SK-N-SH (cell line): ENCODE data around the gene BMAL1. TPM values are rescaled to one million over a fixed set of nuclear protein-coding genes. Genes with fewer than 3 reads are reported as not detected.

ENCODE experiments used
- CTCF ChIA-PET: fragments of 300-600, 350-600 bp; formaldehyde crosslinking; extraction: SDS; loops from one replicate; lab custom pipeline; 2021; lab: Yijun Ruan, JAX
- POLR2A ChIA-PET: fragments of 350-600 bp; sonication (Branson Sonifier 250); formaldehyde crosslinking; extraction: SDS; loops from one replicate; lab custom pipeline; 2020; ENCODE audit warnings: antibody characterized with exemption, inconsistent platforms; lab: Yijun Ruan, JAX
- DNase-seq: peaks from one replicate; pipeline ENCODE4 v3.0.0; 2012
- H2AFZ ChIP-seq: fragments of 200-600 bp; sonication (generic); 2 replicates; pipeline ENCODE4 v1.8.1; 2016; ENCODE audit warnings: antibody characterized with exemption, mild to moderate bottlenecking, low read depth
- H3F3A ChIP-seq: fragments of 200-600 bp; sonication (generic); replicated peaks from 2 replicates; pipeline ENCODE3; 2016; ENCODE audit warnings: antibody characterized with exemption, mild to moderate bottlenecking; ENCODE audit not compliant: insufficient read depth
- H3K27ac ChIP-seq, 2 experiments: fragments of 200-500 bp in 1 of 2; fragments of 200-600 bp in 1 of 2; sonication (Bioruptor generic) in 1 of 2; sonication (generic), shearing (Covaris generic) in 1 of 2; 2 replicates each; pipeline versions ENCODE4 v1.5.1 to v1.6.1; 2014 to 2016; ENCODE audit warnings: low read depth in 2 of 2, inconsistent platforms in 1 of 2, low read length in 1 of 2, mild to moderate bottlenecking in 1 of 2, mixed read lengths in 1 of 2
- H3K27me3 ChIP-seq: fragments of 200-600 bp; sonication (generic), shearing (Covaris generic); 2 replicates; pipeline ENCODE4 v1.6.1; 2016; ENCODE audit warnings: mixed run types; ENCODE audit not compliant: insufficient read depth
- H3K36me3 ChIP-seq, 2 experiments: fragments of 200-500 bp in 1 of 2; fragments of 200-600 bp in 1 of 2; sonication (Bioruptor generic) in 1 of 2; sonication (generic) in 1 of 2; replicated peaks in 1 of 2; 2 replicates each; pipeline versions ENCODE3 to v1.5.1; 2014 to 2016; ENCODE audit warnings: low read length in 1 of 2, mild to moderate bottlenecking in 1 of 2; ENCODE audit not compliant: insufficient read depth in 2 of 2, control insufficient read depth in 1 of 2
- H3K4me1 ChIP-seq, 2 experiments: fragments of 200-500 bp in 1 of 2; fragments of 200-600 bp in 1 of 2; sonication (Bioruptor generic) in 1 of 2; sonication (generic), shearing (Covaris generic) in 1 of 2; 2 replicates each; pipeline versions ENCODE4 v1.5.1 to v1.6.1; 2014 to 2016; ENCODE audit warnings: low read depth in 1 of 2, low read length in 1 of 2, mixed run types in 1 of 2; ENCODE audit not compliant: insufficient read depth in 2 of 2, control insufficient read depth in 1 of 2
- H3K4me2 ChIP-seq: fragments of 200-600 bp; sonication (generic), shearing (Covaris generic); 2 replicates; pipeline ENCODE4 v1.6.1; 2017; ENCODE audit warnings: mixed run types
- H3K4me3 ChIP-seq, 2 experiments: fragments of 200-500 bp in 1 of 2; fragments of 200-600 bp in 1 of 2; sonication (Bioruptor generic) in 1 of 2; sonication (generic), shearing (Covaris generic) in 1 of 2; 2 replicates each; pipeline versions ENCODE4 v1.5.1 to v1.8.1; 2014 to 2016; ENCODE audit warnings: low read depth in 2 of 2, inconsistent platforms in 1 of 2, low read length in 1 of 2, mild to moderate bottlenecking in 1 of 2, mixed read lengths in 1 of 2, moderate library complexity in 1 of 2
- H3K79me2 ChIP-seq: fragments of 200-600 bp; sonication (generic); 2 replicates; pipeline ENCODE4 v1.8.1; 2017; ENCODE audit warnings: mild to moderate bottlenecking; ENCODE audit not compliant: insufficient read depth
- H3K9ac ChIP-seq: fragments of 200-600 bp; sonication (generic); 2 replicates; pipeline ENCODE4 v1.6.1; 2017; ENCODE audit warnings: mixed run types
- H3K9me2 ChIP-seq: fragments of 200-600 bp; sonication (generic); 2 replicates; pipeline ENCODE4 v1.6.1; 2017; ENCODE audit warnings: mixed run types
- H3K9me3 ChIP-seq: fragments of 200-600 bp; sonication (generic); 2 replicates; pipeline ENCODE4 v1.6.1; 2017; ENCODE audit warnings: mixed run types, mild to moderate bottlenecking, moderate library complexity
- H4K20me1 ChIP-seq: fragments of 200-600 bp; sonication (generic); 2 replicates; pipeline ENCODE4 v1.6.1; 2017; ENCODE audit warnings: mild to moderate bottlenecking, mixed run types; ENCODE audit not compliant: insufficient read depth
- EZH2phosphoT487 ChIP-seq: fragments of 200-600 bp; sonication (generic); IDR thresholded peaks from 2 replicates; pipeline ENCODE4 v1.6.1; 2017; ENCODE audit warnings: low read depth, mixed run types, mild to moderate bottlenecking, antibody characterized with exemption, moderate library complexity, borderline replicate concordance
- FOSL2 ChIP-seq: IDR thresholded peaks from 2 replicates; pipeline ENCODE4 v1.4.0; 2012; ENCODE audit warnings: low read depth, mild to moderate bottlenecking, moderate library complexity, borderline replicate concordance
- FOXM1 ChIP-seq: IDR thresholded peaks from 2 replicates; pipeline ENCODE4 v1.4.0; 2012; ENCODE audit warnings: low read depth, mild to moderate bottlenecking
- GATA2 ChIP-seq: sonication (generic); formaldehyde crosslinking; IDR thresholded peaks from 2 replicates; pipeline ENCODE4 v1.5.0; 2020; ENCODE audit warnings: mild to moderate bottlenecking, missing genetic modification reagents
- RAD21 ChIP-seq: IDR thresholded peaks from 2 replicates; pipeline ENCODE4 v1.6.1; 2012; ENCODE audit warnings: mild to moderate bottlenecking, low read length
- RCOR1 ChIP-seq: fragments of 150-350 bp; IDR thresholded peaks from 2 replicates; pipeline ENCODE4 v1.6.1; 2017; ENCODE audit warnings: antibody characterized with exemption, low read length
- RXRA ChIP-seq: IDR thresholded peaks from 2 replicates; pipeline ENCODE4 v1.4.0; 2012; ENCODE audit warnings: low read depth, mild to moderate bottlenecking, borderline replicate concordance
- SIN3A ChIP-seq: IDR thresholded peaks from 2 replicates; pipeline ENCODE4 v1.6.1; 2012; ENCODE audit warnings: low read depth, mild to moderate bottlenecking, low read length, moderate library complexity, borderline replicate concordance
- TAF1 ChIP-seq: IDR thresholded peaks from 2 replicates; pipeline ENCODE4 v1.6.1; 2012; ENCODE audit warnings: low read depth, mild to moderate bottlenecking, low read length, moderate library complexity, borderline replicate concordance
- TCF12 ChIP-seq: IDR thresholded peaks from 2 replicates; pipeline ENCODE4 v1.4.0; 2012
- YY1 ChIP-seq: IDR thresholded peaks from 2 replicates; pipeline ENCODE4 v1.4.0; 2012; ENCODE audit warnings: low read depth, mild to moderate bottlenecking
- WGBS: methylation state at CpG from one replicate; pipeline ENCODE4 v1.1.6; 2017; ENCODE audit warnings: low lambda C conversion rate; 5-methylcytosine and 5-hydroxymethylcytosine counted together
- polyA plus RNA-seq, 3 experiments: library from polyadenylated mRNA; depleted of rRNA; stranded (reverse); fragments of >200 nt; gene quantifications; 2 replicates each; pipeline ENCODE4 v1.2.3, GENCODE V29; 2012
- TF ChIP-seq, protein P1 (sequence below): IDR thresholded peaks from 2 replicates; pipeline ENCODE4 v1.4.0; 2012; ENCODE audit warnings: low read depth, borderline replicate concordance
- TF ChIP-seq, protein P2 (sequence below): IDR thresholded peaks from 2 replicates; pipeline ENCODE4 v1.6.1; 2012; ENCODE audit warnings: mild to moderate bottlenecking, low read depth, low read length, moderate library complexity

BMAL1 gene
- polyA plus RNA-seq, 1 of the 3 experiments (the other 2 are of a cell fraction), result 6.5 TPM

DNA sequence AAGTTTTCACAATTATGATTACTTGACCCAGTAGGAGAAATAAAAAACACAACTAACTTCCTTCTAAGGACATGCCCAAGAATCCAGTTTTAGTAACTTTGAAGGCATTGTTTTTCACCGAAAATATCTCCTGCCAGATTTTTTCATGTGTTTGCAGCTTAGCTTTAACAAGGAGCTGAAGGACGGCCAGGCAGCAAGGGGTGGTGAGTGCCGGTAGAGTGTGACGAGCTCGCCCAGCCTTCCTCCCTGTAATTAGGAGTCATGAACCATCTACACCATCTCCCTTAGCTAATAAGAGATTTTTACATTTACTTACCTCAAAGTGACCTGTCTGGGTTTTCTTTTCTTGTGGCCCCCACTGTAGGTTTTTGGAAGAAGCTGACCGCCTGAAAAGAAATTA, 72.0 kb downstream of the BMAL1 start:
- CTCF ChIA-PET, result interaction anchor here (0.6 to 12.9 kb wide), 5 partner anchors 10 to 138 kb away, joined by 3 to 237 read pairs (median 4); no protein-coding TSS in a partner anchor
- TF ChIP-seq YY1 (no peak), FOXM1 (no peak), GATA2 (CRISPR knock-in tag) (no peak), RXRA (no peak), TAF1 (no peak), FOSL2 (no peak), RAD21 (no peak)
- TF ChIP-seq, protein P1, sequence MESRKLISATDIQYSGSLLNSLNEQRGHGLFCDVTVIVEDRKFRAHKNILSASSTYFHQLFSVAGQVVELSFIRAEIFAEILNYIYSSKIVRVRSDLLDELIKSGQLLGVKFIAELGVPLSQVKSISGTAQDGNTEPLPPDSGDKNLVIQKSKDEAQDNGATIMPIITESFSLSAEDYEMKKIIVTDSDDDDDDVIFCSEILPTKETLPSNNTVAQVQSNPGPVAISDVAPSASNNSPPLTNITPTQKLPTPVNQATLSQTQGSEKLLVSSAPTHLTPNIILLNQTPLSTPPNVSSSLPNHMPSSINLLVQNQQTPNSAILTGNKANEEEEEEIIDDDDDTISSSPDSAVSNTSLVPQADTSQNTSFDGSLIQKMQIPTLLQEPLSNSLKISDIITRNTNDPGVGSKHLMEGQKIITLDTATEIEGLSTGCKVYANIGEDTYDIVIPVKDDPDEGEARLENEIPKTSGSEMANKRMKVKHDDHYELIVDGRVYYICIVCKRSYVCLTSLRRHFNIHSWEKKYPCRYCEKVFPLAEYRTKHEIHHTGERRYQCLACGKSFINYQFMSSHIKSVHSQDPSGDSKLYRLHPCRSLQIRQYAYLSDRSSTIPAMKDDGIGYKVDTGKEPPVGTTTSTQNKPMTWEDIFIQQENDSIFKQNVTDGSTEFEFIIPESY, result no peak
- TF ChIP-seq, protein P2, sequence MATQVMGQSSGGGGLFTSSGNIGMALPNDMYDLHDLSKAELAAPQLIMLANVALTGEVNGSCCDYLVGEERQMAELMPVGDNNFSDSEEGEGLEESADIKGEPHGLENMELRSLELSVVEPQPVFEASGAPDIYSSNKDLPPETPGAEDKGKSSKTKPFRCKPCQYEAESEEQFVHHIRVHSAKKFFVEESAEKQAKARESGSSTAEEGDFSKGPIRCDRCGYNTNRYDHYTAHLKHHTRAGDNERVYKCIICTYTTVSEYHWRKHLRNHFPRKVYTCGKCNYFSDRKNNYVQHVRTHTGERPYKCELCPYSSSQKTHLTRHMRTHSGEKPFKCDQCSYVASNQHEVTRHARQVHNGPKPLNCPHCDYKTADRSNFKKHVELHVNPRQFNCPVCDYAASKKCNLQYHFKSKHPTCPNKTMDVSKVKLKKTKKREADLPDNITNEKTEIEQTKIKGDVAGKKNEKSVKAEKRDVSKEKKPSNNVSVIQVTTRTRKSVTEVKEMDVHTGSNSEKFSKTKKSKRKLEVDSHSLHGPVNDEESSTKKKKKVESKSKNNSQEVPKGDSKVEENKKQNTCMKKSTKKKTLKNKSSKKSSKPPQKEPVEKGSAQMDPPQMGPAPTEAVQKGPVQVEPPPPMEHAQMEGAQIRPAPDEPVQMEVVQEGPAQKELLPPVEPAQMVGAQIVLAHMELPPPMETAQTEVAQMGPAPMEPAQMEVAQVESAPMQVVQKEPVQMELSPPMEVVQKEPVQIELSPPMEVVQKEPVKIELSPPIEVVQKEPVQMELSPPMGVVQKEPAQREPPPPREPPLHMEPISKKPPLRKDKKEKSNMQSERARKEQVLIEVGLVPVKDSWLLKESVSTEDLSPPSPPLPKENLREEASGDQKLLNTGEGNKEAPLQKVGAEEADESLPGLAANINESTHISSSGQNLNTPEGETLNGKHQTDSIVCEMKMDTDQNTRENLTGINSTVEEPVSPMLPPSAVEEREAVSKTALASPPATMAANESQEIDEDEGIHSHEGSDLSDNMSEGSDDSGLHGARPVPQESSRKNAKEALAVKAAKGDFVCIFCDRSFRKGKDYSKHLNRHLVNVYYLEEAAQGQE, result no peak
- TF ChIP-seq, all 33 proteins: peak for 0
- DNase-seq, result no peak
- no peak overlapping the region for H3K4me2 ChIP-seq
- POLR2A ChIA-PET, result no interaction called here
- WGBS, result 97% methylated on average over 6 of the region's 6 CpGs
- no peak overlapping the region for H3K27ac ChIP-seq
- peaks cover 3% of the 10 kb centered on the region in 2 experiments for H3K36me3 ChIP-seq
- H3K27me3 ChIP-seq, result no peaks in the 10 kb centered on the region
- H3K79me2 ChIP-seq, result no peaks in the 10 kb centered on the region
- no peaks in the 10 kb centered on the region for H3K9me2 ChIP-seq
- no peak overlapping the region for H3K9ac ChIP-seq
- no peak overlapping the region for H3K4me3 ChIP-seq
- H3F3A ChIP-seq, result no peaks in the 10 kb centered on the region
- H4K20me1 ChIP-seq, result no peaks in the 10 kb centered on the region
- H2AFZ ChIP-seq, result no peak overlapping the region
- no peaks in the 10 kb centered on the region for H3K9me3 ChIP-seq
- no peaks in the 10 kb centered on the region; a peak in 1 of 4 replicates for H3K4me1 ChIP-seq

DNA sequence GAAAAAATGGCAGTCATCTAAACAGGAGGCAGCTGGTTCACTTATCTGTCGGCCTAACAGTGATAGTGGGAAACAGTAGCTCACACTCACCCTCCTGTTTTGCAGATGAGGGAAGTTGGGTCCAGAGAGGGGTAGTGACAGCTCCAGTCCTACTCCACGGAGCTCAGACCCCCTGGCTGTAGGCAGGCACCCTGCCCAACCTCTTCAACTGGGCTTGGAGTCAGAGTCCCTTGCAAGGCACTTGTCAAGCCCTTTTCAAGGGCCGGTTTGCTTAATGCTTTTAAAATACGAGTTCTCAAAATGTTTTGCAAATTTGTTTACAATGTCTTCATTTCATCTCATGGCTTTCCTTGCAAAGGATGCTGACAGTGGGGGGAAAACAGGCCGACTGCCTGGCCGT, 75.1 kb downstream of the BMAL1 start:
- Histone ChIP-seq H3K27ac (no peak overlapping the region), H3K4me2 (no peak overlapping the region), H3K9ac (no peak overlapping the region), H3K27me3 (no peaks in the 10 kb centered on the region), H3K9me2 (no peaks in the 10 kb centered on the region), H3K4me1 (no peaks in the 10 kb centered on the region; a peak in 1 of 4 replicates), H3K79me2 (no peaks in the 10 kb centered on the region), H4K20me1 (no peaks in the 10 kb centered on the region), H3K36me3 (peaks cover 3 to 13% of the 10 kb centered on the region in 2 experiments), H3K4me3 (no peak overlapping the region), H3K9me3 (no peaks in the 10 kb centered on the region), H3F3A (no peaks in the 10 kb centered on the region), H2AFZ (no peak overlapping the region)
- ChIA-PET POLR2A (no interaction called here), CTCF (interaction anchor here (1.3 to 12.9 kb wide), 6 partner anchors 9 to 184 kb away, joined by 3 to 237 read pairs (median 7); no protein-coding TSS in a partner anchor)
- no peak for DNase-seq
- TF ChIP-seq FOXM1 (no peak), TCF12 (no peak), RAD21 (no peak), RCOR1 (no peak), SIN3A (no peak), RXRA (no peak), EZH2phosphoT487 (no peak)
- 85% methylated on average over 6 of the region's 6 CpGs for WGBS
